K562 (cell line): ENCODE results near the gene SHE. TPM values are rescaled to one million over a fixed set of nuclear protein-coding genes. Genes with fewer than 3 reads are reported as not detected.

Experiments
- ATAC-seq: fragments of 200-7000 bp; cut with Tn5 transposase; 3 replicates; pipeline ENCODE4 v1.9.1; 2020; ENCODE audit warnings: moderate library complexity
- BruUV-seq: library from RNA; stranded (reverse); fragments of 400-500 nt; replicated peaks from 2 replicates; lab custom pipeline; 2021; lab: Mats Ljungman, UMichigan
- CTCF ChIA-PET: fragments of 300-600 bp; formaldehyde crosslinking; extraction: SDS; loops from one replicate; lab custom pipeline; 2021; ENCODE audit warnings: low intra/inter-chr PET ratio; lab: Yijun Ruan, JAX
- POLR2A ChIA-PET: fragments of 300-600, 350-650 bp; sonication (Branson Sonifier 250); formaldehyde crosslinking; extraction: SDS; loops from one replicate; lab custom pipeline; 2021; ENCODE audit warnings: antibody characterized with exemption, inconsistent platforms; lab: Yijun Ruan, JAX
- DNase-seq, 4 experiments: peaks; one replicate each; pipeline versions ENCODE4 v3.0.0 to v3.0.0-alpha.2; 2011 to 2018; ENCODE audit warnings: low spot score in 3 of 4, mixed read lengths in 3 of 4; ENCODE audit errors: extremely low read depth in 1 of 4
- FAIRE-seq: peaks from 2 replicates; lab custom pipeline; 2011; peaks lifted over from hg19 to GRCh38; lab: Jason Lieb, UNC
- H2AFZ ChIP-seq: 2 replicates; pipeline ENCODE4 v1.6.0; 2011; ENCODE audit warnings: low read depth, low read length, control low read depth, inconsistent platforms
- H3K27ac ChIP-seq: fragments of 200-600 bp; 3 replicates; pipeline ENCODE4 v1.8.0; 2011; ENCODE audit warnings: low read depth, mild to moderate bottlenecking, control low read depth, inconsistent platforms, low read length, moderate library complexity, mixed read lengths; ENCODE audit errors: extremely low read depth
- H3K27me3 ChIP-seq, 2 experiments: fragments of 300-600 bp in 1 of 2; 2 replicates in 1 of 2; 3 replicates in 1 of 2; pipeline versions ENCODE4 v1.6.0 to v1.8.0; 2011; ENCODE audit warnings: inconsistent platforms in 2 of 2, low read length in 2 of 2, mild to moderate bottlenecking in 1 of 2, mixed read lengths in 1 of 2, moderate library complexity in 1 of 2; ENCODE audit not compliant: control insufficient read depth in 2 of 2, insufficient read depth in 2 of 2
- H3K36me3 ChIP-seq: fragments of 300-600 bp; 3 replicates; pipeline ENCODE4 v1.8.0; 2011; ENCODE audit warnings: mild to moderate bottlenecking, low read length, inconsistent platforms; ENCODE audit not compliant: control insufficient read depth, insufficient read depth
- H3K4me1 ChIP-seq, 2 experiments: fragments of 200-600 bp in 1 of 2; replicated peaks in 1 of 2; 2 replicates in 1 of 2; 3 replicates in 1 of 2; pipeline versions ENCODE4 v1.5.1 to v1.8.0; 2011; ENCODE audit warnings: inconsistent platforms in 2 of 2, low read length in 2 of 2, mild to moderate bottlenecking in 1 of 2, mixed read lengths in 1 of 2, moderate library complexity in 1 of 2; ENCODE audit not compliant: control insufficient read depth in 2 of 2, insufficient read depth in 2 of 2
- H3K4me2 ChIP-seq: 2 replicates; pipeline ENCODE4 v1.6.1; 2011; ENCODE audit warnings: low read length, control low read depth, inconsistent platforms, mixed read lengths; ENCODE audit not compliant: insufficient read depth
- H3K4me3 ChIP-seq: fragments of 200-600 bp; sonication (generic), shearing (Covaris generic); 2 replicates; pipeline ENCODE4 v1.5.1; 2016; ENCODE audit warnings: control low read depth, inconsistent platforms
- H3K79me2 ChIP-seq: fragments of 200-600 bp; 3 replicates; pipeline ENCODE4 v1.8.0; 2011; ENCODE audit warnings: low read length, inconsistent platforms; ENCODE audit not compliant: control insufficient read depth, insufficient read depth
- H3K9ac ChIP-seq, 2 experiments: 2 replicates each; pipeline versions ENCODE4 v1.6.0 to v1.6.1; 2011; ENCODE audit warnings: low read depth in 2 of 2, low read length in 2 of 2, control low read depth in 1 of 2, inconsistent platforms in 1 of 2, mild to moderate bottlenecking in 1 of 2, mixed read lengths in 1 of 2; ENCODE audit not compliant: insufficient read depth in 1 of 2
- H3K9me1 ChIP-seq: one replicate; pipeline ENCODE4 v1.6.0; 2011; ENCODE audit warnings: inconsistent platforms, mild to moderate bottlenecking, low read length, moderate library complexity; ENCODE audit not compliant: control insufficient read depth, insufficient read depth
- H3K9me3 ChIP-seq: replicated peaks from 2 replicates; pipeline ENCODE4 v1.5.1; 2011; ENCODE audit warnings: low read depth, low read length, inconsistent platforms; ENCODE audit not compliant: control insufficient read depth, insufficient read depth
- H4K20me1 ChIP-seq: replicated peaks from 2 replicates; pipeline ENCODE4 v1.6.1; 2011; ENCODE audit warnings: low read length, inconsistent platforms, mixed read lengths; ENCODE audit not compliant: control insufficient read depth, insufficient read depth
- ARID1B ChIP-seq: fragments of 450-650 bp; IDR thresholded peaks from 2 replicates; pipeline ENCODE4 v1.6.1; 2016; ENCODE audit warnings: antibody characterized with exemption, mild to moderate bottlenecking, inconsistent platforms
- ATF3 ChIP-seq, 2 experiments: fragments of 450-650 bp in 1 of 2; sonication (generic) in 1 of 2; formaldehyde crosslinking in 1 of 2; IDR thresholded peaks in 1 of 2; conservative IDR thresholded peaks in 1 of 2; 2 replicates each; pipeline versions ENCODE4 v1.6.1 to v1.8.1; 2016 to 2023; ENCODE audit warnings: mild to moderate bottlenecking in 2 of 2, moderate library complexity in 2 of 2, inconsistent platforms in 1 of 2, missing genetic modification reagents in 1 of 2
- FOSL1 ChIP-seq: fragments of 200-800 bp; sonication (Bioruptor generic); conservative IDR thresholded peaks from 2 replicates; pipeline ENCODE4 v1.6.1; 2016; ENCODE audit warnings: missing genetic modification characterization, missing compliant biosample characterization
- JUN ChIP-seq, 2 experiments: sonication (generic) in 1 of 2; formaldehyde crosslinking in 1 of 2; IDR thresholded peaks; 2 replicates each; pipeline versions ENCODE4 v1.6.1 to v1.8.0; 2012 to 2022; ENCODE audit warnings: borderline replicate concordance in 2 of 2, mild to moderate bottlenecking in 2 of 2, improper control_type of control experiment in 1 of 2, low read depth in 1 of 2, low read length in 1 of 2, missing genetic modification reagents in 1 of 2
- JUNB ChIP-seq: fragments of 450-650 bp; formaldehyde crosslinking; conservative IDR thresholded peaks from 2 replicates; pipeline ENCODE4 v1.4.0; 2020; ENCODE audit warnings: mild to moderate bottlenecking
- JUND ChIP-seq, 2 experiments: IDR thresholded peaks; 2 replicates in 1 of 2; 3 replicates in 1 of 2; pipeline ENCODE4 v1.6.1; 2011; ENCODE audit warnings: borderline replicate concordance in 2 of 2, low read depth in 2 of 2, low read length in 2 of 2, improper control_type of control experiment in 1 of 2, missing biosample characterization in 1 of 2, missing genetic modification characterization in 1 of 2, missing genetic modification reagents in 1 of 2
- LCOR ChIP-seq: sonication (generic); formaldehyde crosslinking; IDR thresholded peaks from 2 replicates; pipeline ENCODE4 v1.8.0; 2022; ENCODE audit warnings: mild to moderate bottlenecking, missing genetic modification reagents
- LEF1 ChIP-seq: fragments of 450-650 bp; IDR thresholded peaks from 2 replicates; pipeline ENCODE4 v1.6.1; 2016; ENCODE audit warnings: mild to moderate bottlenecking
- PYGO2 ChIP-seq: fragments of 450-650 bp; IDR thresholded peaks from 2 replicates; pipeline ENCODE4 v1.6.1; 2016; ENCODE audit warnings: mild to moderate bottlenecking, missing genetic modification characterization, moderate library complexity, missing compliant biosample characterization
- SMARCA4 ChIP-seq: fragments of 450-650 bp; IDR thresholded peaks from 2 replicates; pipeline ENCODE4 v1.6.1; 2016
- SMARCE1 ChIP-seq: fragments of 450-650 bp; IDR thresholded peaks from 2 replicates; pipeline ENCODE4 v1.7.1; 2016; ENCODE audit warnings: mild to moderate bottlenecking
- SOX6 ChIP-seq: fragments of 450-650 bp; IDR thresholded peaks from 2 replicates; pipeline ENCODE4 v1.6.1; 2014; ENCODE audit warnings: mild to moderate bottlenecking
- ZFP91 ChIP-seq: sonication (generic); formaldehyde crosslinking; IDR thresholded peaks from 2 replicates; pipeline ENCODE4 v1.8.0; 2022; ENCODE audit warnings: mild to moderate bottlenecking, missing genetic modification reagents
- WGBS: fragments of 100-300 bp; shearing (Covaris generic); methylation state at CpG from one replicate; pipeline ENCODE4 v1.1.6; 2016; ENCODE audit warnings: low coverage, mixed read lengths; ENCODE audit not compliant: insufficient coverage; ENCODE audit errors: missing lambda C conversion rate; 5-methylcytosine and 5-hydroxymethylcytosine counted together
- in situ Hi-C: fragments of 300-500 bp; cut with MboI; formaldehyde crosslinking; loops from 4 replicates; pipeline ENCODE4 v1.15.0; 2018; ENCODE audit warnings: inconsistent platforms, mixed read lengths
- intact Hi-C: fragments of 100-400 bp; cut with micrococcal nuclease; formaldehyde crosslinking; loops from 2 replicates; pipeline ENCODE4 v1.14.2; 2022
- polyA plus RNA-seq, 8 experiments: library from polyadenylated mRNA; depleted of rRNA in 4 of 8; stranded (reverse) in 5 of 8; unstranded in 3 of 8; fragments of >200 nt; fragmentation: Nextera tagmentation in 2 of 8; fragmentation: Illumina TruSeq in 1 of 8; extraction: Ambion mirVana in 2 of 8; extraction: Trizol in 1 of 8; gene quantifications; 2 replicates each; pipeline versions ENCODE4 v1.2.1 to v1.2.3, GENCODE V29; 2011 to 2014; ENCODE audit warnings: inconsistent platforms in 1 of 8, missing spikeins in 1 of 8
- total RNA-seq, 7 experiments: library from RNA; depleted of rRNA in 6 of 7; stranded (reverse); fragments of >200 nt in 6 of 7; fragmentation: Illumina TruSeq in 2 of 7; extraction: Trizol in 2 of 7; gene quantifications; 2 replicates each; pipeline versions ENCODE4 v1.2.1 to v1.2.3, GENCODE V29; 2011 to 2021; ENCODE audit warnings: low replicate concordance in 1 of 7

SHE gene
- total and polyA plus RNA-seq, 9 of the 15 experiments (the other 6 are each of a cell fraction or from before 2014, with no cell fraction given), result 0.01 to 0.05 TPM; not detected in 7

- no peak overlapping the region for H3K9ac ChIP-seq
- no peaks in the 10 kb centered on the region for H3K79me2 ChIP-seq
- no peaks in the 10 kb centered on the region for H3K9me3 ChIP-seq
- TF ChIP-seq FOSL1, result peak; percentile 94
- peak; percentile 42; the same call in 1 of the 2 replicates for TF ChIP-seq SMARCA4
- TF ChIP-seq LEF1, result no peak
- TF ChIP-seq ARID1B, result peak; percentile 56
- TF ChIP-seq JUNB (CRISPR knock-in tag), result peak; percentile 42; the same call in 1 of the 2 replicates
- no peak for TF ChIP-seq LCOR (CRISPR knock-in tag)
- TF ChIP-seq ZFP91 (CRISPR knock-in tag), result 0 out of 2 replicates have a peak, but pooled peaks have one; percentile 19
- TF ChIP-seq JUND (IDR thresholded peaks at IDR 0.05; ENCODE audit: borderline replicate concordance, low read depth, low read length), result peak; percentile 85
- peak; percentile 80; the same call in 1 of the 3 replicates for TF ChIP-seq JUND (tag; IDR thresholded peaks at IDR 0.05; ENCODE audit: borderline replicate concordance, low read depth, low read length)
- peak; percentile 43; the same call in 1 of the 2 replicates for TF ChIP-seq SMARCE1
- TF ChIP-seq SOX6, result peak; percentile 81
- TF ChIP-seq JUN (IDR thresholded peaks at IDR 0.05; ENCODE audit: borderline replicate concordance, low read depth, low read length), result peak; percentile 56
- TF ChIP-seq JUN (CRISPR knock-in tag; IDR thresholded peaks at IDR 0.05; ENCODE audit: borderline replicate concordance), result no peak
- TF ChIP-seq ATF3 (IDR thresholded peaks at IDR 0.05), result peak; percentile 87
- no peak for TF ChIP-seq ATF3 (CRISPR knock-in tag; conservative IDR thresholded peaks at IDR 0.05)
- no peak for TF ChIP-seq PYGO2 (tag)
- BruUV-seq, result no TSS peak
- H3K36me3 ChIP-seq, result no peaks in the 10 kb centered on the region
- no peak; the same call in 2 of the 3 replicates for ATAC-seq
- peaks cover 3 to 7% of the 10 kb centered on the region in 2 experiments; a peak in 1 of 5 replicates for H3K27me3 ChIP-seq
- FAIRE-seq, result no peak
- no peaks in the 10 kb centered on the region for H3K9me1 ChIP-seq
- no peak overlapping the region for H3K4me3 ChIP-seq
- H4K20me1 ChIP-seq, result no peaks in the 10 kb centered on the region
- H3K4me1 ChIP-seq, result peaks cover 5% of the 10 kb centered on the region in 2 experiments; a peak in 4 of 5 replicates
- H3K4me2 ChIP-seq, result no peak overlapping the region
- DNase-seq, result no peak
- 23% methylated on average over 14 of the region's 14 CpGs for WGBS
- CTCF ChIA-PET, result no interaction called here
- intact Hi-C loops, result loop anchor here (5.0 kb wide), 1 partner anchor 393 kb away; no protein-coding TSS in a partner anchor
- in situ Hi-C loops, result no loop called here
- POLR2A ChIA-PET, result no interaction called here
- no peak overlapping the region for H2AFZ ChIP-seq
- H3K27ac ChIP-seq, result no peak overlapping the region
These were observed 18.0 kb downstream of the SHE start for GRCh38 chr1:154483941-154484803.
